GM13977 (cell line): ENCODE measurements around the gene WWOX.
A peak's percentile ranks its signal among the peaks of the same experiment; 100 is the strongest.

Experiments
- DNase-seq: peaks from one replicate; pipeline ENCODE4 v3.0.0; 2012; ENCODE audit warnings: low spot score
- CTCF ChIP-seq: IDR thresholded peaks from 2 replicates; pipeline ENCODE4 v1.5.1; 2012; ENCODE audit warnings: mild to moderate bottlenecking, control low read depth; ENCODE audit not compliant: insufficient read depth; ENCODE audit errors: extremely low read depth, missing control alignments
- in situ Hi-C: fragments of 300-500 bp; cut with MboI; formaldehyde crosslinking; loops from one replicate; pipeline ENCODE4 v1.12.0; 2022; ENCODE audit warnings: low sequenced_read_pairs, low pct_unique_long_range_greater_than_20kb, mixed read lengths, inconsistent platforms; ENCODE audit not compliant: unreplicated experiment

Gene WWOX

GRCh38 chr16:78473031-78473699 is 373.7 kb downstream of the WWOX start:
- no peak for DNase-seq
- in situ Hi-C loops = no loop called here
- no peak for TF ChIP-seq CTCF

GRCh38 chr16:78474762-78475161 is 375.3 kb downstream of the WWOX start:
- in situ Hi-C loops = no loop called here
- TF ChIP-seq CTCF = no peak
- DNase-seq = no peak

GRCh38 chr16:78476615-78477014 is 377.2 kb downstream of the WWOX start:
- no peak for DNase-seq
- in situ Hi-C loops = no loop called here
- TF ChIP-seq CTCF = no peak

- in situ Hi-C loops = no loop called here
- no peak for DNase-seq
- TF ChIP-seq CTCF = peak; percentile 3
Observed at GRCh38 chr16:78478267-78478861, 378.9 kb downstream of the WWOX start.

GRCh38 chr16:78479723-78480122 is 380.3 kb downstream of the WWOX start:
- in situ Hi-C loops = no loop called here
- no peak for DNase-seq
- no peak for TF ChIP-seq CTCF

GRCh38 chr16:78480588-78480987 is 381.1 kb downstream of the WWOX start:
- in situ Hi-C loops = no loop called here
- no peak for DNase-seq

More at GRCh38 chr16:78480588-78480987, 381.1 kb downstream of the WWOX start:
- no peak for TF ChIP-seq CTCF
